HepG2 (cell line): ENCODE results near the gene TOMM40L. TPM values are rescaled to one million over a fixed set of nuclear protein-coding genes. Genes with fewer than 3 reads are reported as not detected.

Source experiments
- CHD2 ChIP-seq: IDR thresholded peaks from 2 replicates; pipeline ENCODE4 v1.6.1; 2011; ENCODE audit warnings: low read depth, low read length, improper control_type of control experiment
- CHD4 ChIP-seq: fragments of 200-600 bp; sonication (generic); IDR thresholded peaks from 2 replicates; pipeline ENCODE4 v1.7.0; 2017; ENCODE audit warnings: mild to moderate bottlenecking, low read length, borderline replicate concordance
- ELF4 ChIP-seq: sonication (generic); formaldehyde crosslinking; IDR thresholded peaks from 2 replicates; pipeline ENCODE4 v1.5.0; 2020; ENCODE audit warnings: missing genetic modification reagents, mild to moderate bottlenecking, moderate library complexity, borderline replicate concordance
- FOSL1 ChIP-seq: sonication (generic); formaldehyde crosslinking; IDR thresholded peaks from 2 replicates; pipeline ENCODE4 v1.9.0; 2021; ENCODE audit warnings: missing genetic modification reagents, borderline replicate concordance
- FOXO4 ChIP-seq: sonication (generic); formaldehyde crosslinking; conservative IDR thresholded peaks from 2 replicates; pipeline ENCODE4 v1.8.1; 2023; ENCODE audit warnings: missing genetic modification reagents
- GABPA ChIP-seq, 2 experiments: IDR thresholded peaks; 2 replicates each; pipeline ENCODE4 v1.6.1; 2011 to 2016; ENCODE audit warnings: low read depth in 2 of 2, low read length in 1 of 2, missing biosample characterization in 1 of 2, missing genetic modification characterization in 1 of 2
- GATA4 ChIP-seq: sonication (generic); IDR thresholded peaks from 2 replicates; pipeline ENCODE4 v1.6.1; 2016; ENCODE audit warnings: antibody characterized with exemption, low read depth, borderline replicate concordance
- HOXA7 ChIP-seq: sonication (generic); formaldehyde crosslinking; IDR thresholded peaks from 2 replicates; pipeline ENCODE4 v1.8.1; 2022; ENCODE audit warnings: mild to moderate bottlenecking, missing genetic modification reagents, moderate library complexity
- MAFF ChIP-seq: IDR thresholded peaks from 2 replicates; pipeline ENCODE4 v1.6.1; 2011; ENCODE audit warnings: low read depth, low read length, improper control_type of control experiment
- NFE2L2 ChIP-seq: fragments of 150-350 bp; IDR thresholded peaks from 2 replicates; pipeline ENCODE4 v1.6.1; 2014; ENCODE audit warnings: low read length
- NFKB2 ChIP-seq: sonication (generic); formaldehyde crosslinking; IDR thresholded peaks from 2 replicates; pipeline ENCODE4 v1.4.0; 2020; ENCODE audit warnings: missing genetic modification reagents, borderline replicate concordance
- NRL ChIP-seq: sonication (generic); formaldehyde crosslinking; IDR thresholded peaks from 2 replicates; pipeline ENCODE4 v1.5.0; 2020; ENCODE audit warnings: missing genetic modification reagents, mild to moderate bottlenecking, moderate library complexity, borderline replicate concordance
- POLR2A ChIP-seq, 2 experiments: IDR thresholded peaks; 2 replicates each; pipeline ENCODE4 v1.6.1; 2011; ENCODE audit warnings: low read depth in 2 of 2, low read length in 2 of 2, mild to moderate bottlenecking in 1 of 2, moderate library complexity in 1 of 2; ENCODE audit not compliant: insufficient read depth in 1 of 2
- POLR2G ChIP-seq: fragments of 200-400 bp; formaldehyde crosslinking; IDR thresholded peaks from 2 replicates; pipeline ENCODE4 v1.6.1; 2018; ENCODE audit warnings: mild to moderate bottlenecking, low read depth, low read length, moderate library complexity
- SATB2 ChIP-seq: sonication (generic); formaldehyde crosslinking; IDR thresholded peaks from 2 replicates; pipeline ENCODE4 v1.5.0; 2020; ENCODE audit warnings: missing genetic modification reagents
- SMYD3 ChIP-seq: sonication (generic); formaldehyde crosslinking; IDR thresholded peaks from 2 replicates; pipeline ENCODE4 v1.8.1; 2023; ENCODE audit warnings: mild to moderate bottlenecking, missing genetic modification reagents
- THAP9 ChIP-seq: sonication (generic); formaldehyde crosslinking; IDR thresholded peaks from 2 replicates; pipeline ENCODE4; 2020; ENCODE audit warnings: missing genetic modification reagents, mild to moderate bottlenecking, borderline replicate concordance
- TMF1 ChIP-seq: sonication (generic); formaldehyde crosslinking; IDR thresholded peaks from 2 replicates; pipeline ENCODE4 v1.8.1; 2022; ENCODE audit warnings: low read depth, missing genetic modification reagents
- ZNF549 ChIP-seq: sonication (generic); formaldehyde crosslinking; IDR thresholded peaks from 2 replicates; pipeline ENCODE4 v1.5.0; 2020; ENCODE audit warnings: missing genetic modification reagents
- ZNF672 ChIP-seq: sonication (generic); formaldehyde crosslinking; IDR thresholded peaks from 2 replicates; pipeline ENCODE4 v1.8.1; 2022; ENCODE audit warnings: missing genetic modification reagents
- ZNF816 ChIP-seq: sonication (generic); formaldehyde crosslinking; IDR thresholded peaks from 2 replicates; pipeline ENCODE4 v1.8.0; 2022; ENCODE audit warnings: missing genetic modification reagents, mild to moderate bottlenecking, borderline replicate concordance
- polyA plus RNA-seq, 8 experiments: library from polyadenylated mRNA; depleted of rRNA in 3 of 8; stranded (reverse) in 7 of 8; unstranded in 1 of 8; fragments of >200 nt; fragmentation: Illumina TruSeq in 4 of 8; extraction: Trizol in 4 of 8; gene quantifications; 2 replicates each; pipeline versions ENCODE4 v1.2.1 to v1.2.3, GENCODE V29; 2011 to 2016; ENCODE audit warnings: low read depth in 4 of 8, missing spikeins in 1 of 8, mixed read lengths in 1 of 8; ENCODE audit not compliant: insufficient read depth in 1 of 8
- total RNA-seq, 5 experiments: library from RNA; depleted of rRNA; stranded (reverse); fragments of >200 nt; fragmentation: Illumina TruSeq; extraction: Trizol; gene quantifications; 2 replicates each; pipeline ENCODE4 v1.2.3, GENCODE V29; 2016; ENCODE audit warnings: low read depth in 1 of 5
- TF ChIP-seq, protein P1 (sequence below): IDR thresholded peaks from 2 replicates; pipeline ENCODE4 v1.6.1; 2016; ENCODE audit warnings: low read depth, missing genetic modification reagents, missing compliant biosample characterization

The TOMM40L gene
- total and polyA plus RNA-seq, 2 of the 13 experiments (the other 11 are each of a cell fraction or from before 2014, with no cell fraction given) = 14.1 to 26.2 TPM

DNA sequence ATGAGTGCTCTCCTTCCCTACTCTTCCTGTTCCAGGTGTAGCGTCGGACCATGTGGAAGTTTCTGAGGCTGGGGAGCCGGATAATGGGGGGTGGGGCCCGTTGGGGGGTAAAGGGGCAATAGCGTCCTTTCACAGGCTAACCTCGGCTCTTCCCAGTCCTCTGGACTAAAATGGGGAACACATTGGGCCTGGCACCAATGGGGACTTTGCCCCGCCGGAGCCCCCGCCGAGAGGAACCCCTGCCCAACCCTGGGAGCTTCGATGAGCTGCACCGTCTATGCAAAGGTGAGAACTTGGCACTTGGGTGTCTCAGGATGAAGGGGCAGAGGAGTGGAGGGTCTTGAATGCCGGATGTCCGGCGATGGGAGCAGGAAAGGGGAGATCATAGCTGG, 456 bp downstream of the TOMM40L start (continued):
- TF ChIP-seq, protein P1, sequence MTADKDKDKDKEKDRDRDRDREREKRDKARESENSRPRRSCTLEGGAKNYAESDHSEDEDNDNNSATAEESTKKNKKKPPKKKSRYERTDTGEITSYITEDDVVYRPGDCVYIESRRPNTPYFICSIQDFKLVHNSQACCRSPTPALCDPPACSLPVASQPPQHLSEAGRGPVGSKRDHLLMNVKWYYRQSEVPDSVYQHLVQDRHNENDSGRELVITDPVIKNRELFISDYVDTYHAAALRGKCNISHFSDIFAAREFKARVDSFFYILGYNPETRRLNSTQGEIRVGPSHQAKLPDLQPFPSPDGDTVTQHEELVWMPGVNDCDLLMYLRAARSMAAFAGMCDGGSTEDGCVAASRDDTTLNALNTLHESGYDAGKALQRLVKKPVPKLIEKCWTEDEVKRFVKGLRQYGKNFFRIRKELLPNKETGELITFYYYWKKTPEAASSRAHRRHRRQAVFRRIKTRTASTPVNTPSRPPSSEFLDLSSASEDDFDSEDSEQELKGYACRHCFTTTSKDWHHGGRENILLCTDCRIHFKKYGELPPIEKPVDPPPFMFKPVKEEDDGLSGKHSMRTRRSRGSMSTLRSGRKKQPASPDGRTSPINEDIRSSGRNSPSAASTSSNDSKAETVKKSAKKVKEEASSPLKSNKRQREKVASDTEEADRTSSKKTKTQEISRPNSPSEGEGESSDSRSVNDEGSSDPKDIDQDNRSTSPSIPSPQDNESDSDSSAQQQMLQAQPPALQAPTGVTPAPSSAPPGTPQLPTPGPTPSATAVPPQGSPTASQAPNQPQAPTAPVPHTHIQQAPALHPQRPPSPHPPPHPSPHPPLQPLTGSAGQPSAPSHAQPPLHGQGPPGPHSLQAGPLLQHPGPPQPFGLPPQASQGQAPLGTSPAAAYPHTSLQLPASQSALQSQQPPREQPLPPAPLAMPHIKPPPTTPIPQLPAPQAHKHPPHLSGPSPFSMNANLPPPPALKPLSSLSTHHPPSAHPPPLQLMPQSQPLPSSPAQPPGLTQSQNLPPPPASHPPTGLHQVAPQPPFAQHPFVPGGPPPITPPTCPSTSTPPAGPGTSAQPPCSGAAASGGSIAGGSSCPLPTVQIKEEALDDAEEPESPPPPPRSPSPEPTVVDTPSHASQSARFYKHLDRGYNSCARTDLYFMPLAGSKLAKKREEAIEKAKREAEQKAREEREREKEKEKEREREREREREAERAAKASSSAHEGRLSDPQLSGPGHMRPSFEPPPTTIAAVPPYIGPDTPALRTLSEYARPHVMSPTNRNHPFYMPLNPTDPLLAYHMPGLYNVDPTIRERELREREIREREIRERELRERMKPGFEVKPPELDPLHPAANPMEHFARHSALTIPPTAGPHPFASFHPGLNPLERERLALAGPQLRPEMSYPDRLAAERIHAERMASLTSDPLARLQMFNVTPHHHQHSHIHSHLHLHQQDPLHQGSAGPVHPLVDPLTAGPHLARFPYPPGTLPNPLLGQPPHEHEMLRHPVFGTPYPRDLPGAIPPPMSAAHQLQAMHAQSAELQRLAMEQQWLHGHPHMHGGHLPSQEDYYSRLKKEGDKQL (CRISPR knock-in tag) = no peak
- TF ChIP-seq HOXA7 (no peak), ZNF549 (CRISPR knock-in tag) (no peak), FOXO4 (CRISPR knock-in tag) (no peak), CHD4 (no peak), GATA4 (no peak), CHD2 (no peak), POLR2A (IDR thresholded peaks at IDR 0.05; ENCODE audit: insufficient read depth in 1 of 2, low read depth in 2 of 2, low read length in 2 of 2) (peak in 1 of 2 experiments; percentile 43; a peak in 1 of 4 replicates), TMF1 (CRISPR knock-in tag) (0 out of 2 replicates have a peak, but pooled peaks have one; percentile 22), NFKB2 (CRISPR knock-in tag) (0 out of 2 replicates have a peak, but pooled peaks have one; percentile 33), NRL (CRISPR knock-in tag) (no peak), MAFF (no peak), THAP9 (CRISPR knock-in tag) (no peak), POLR2G (0 out of 2 replicates have a peak, but pooled peaks have one; percentile 14), SATB2 (CRISPR knock-in tag) (no peak), ELF4 (CRISPR knock-in tag) (no peak), SMYD3 (no peak), FOSL1 (no peak), ZNF672 (CRISPR knock-in tag) (no peak), ZNF816 (CRISPR knock-in tag) (no peak; the same call in 1 of the 2 replicates), NFE2L2 (no peak), GABPA (IDR thresholded peaks at IDR 0.05; ENCODE audit: low read depth, low read length) (0 out of 2 replicates have a peak, but pooled peaks have one; percentile 27), GABPA (CRISPR knock-in tag; IDR thresholded peaks at IDR 0.05; ENCODE audit: low read depth) (no peak)
